HepG2 (cell line): ENCODE results near the gene GRM1. TPM values are rescaled to one million over a fixed set of nuclear protein-coding genes. Genes with fewer than 3 reads are reported as not detected.
A peak's percentile ranks its signal among the peaks of the same experiment; 100 is the strongest.

Experiments used
- ATAC-seq: fragments of 200-7000 bp; cut with Tn5 transposase; 3 replicates; pipeline ENCODE4 v1.9.1; 2020; ENCODE audit warnings: mild to moderate bottlenecking, moderate library complexity
- BruUV-seq: library from RNA; stranded (reverse); fragments of 400-500 nt; replicated peaks from 2 replicates; lab custom pipeline; 2021; lab: Mats Ljungman, UMichigan
- CTCF ChIA-PET: fragments of 300-600 bp; formaldehyde crosslinking; extraction: SDS; loops from one replicate; lab custom pipeline; 2021; ENCODE audit warnings: low total read pairs, inconsistent platforms, low intra/inter-chr PET ratio; lab: Yijun Ruan, JAX
- POLR2A ChIA-PET: fragments of 350-600 bp; sonication (Branson Sonifier 250); formaldehyde crosslinking; loops from one replicate; lab custom pipeline; 2020; ENCODE audit warnings: antibody characterized with exemption, inconsistent platforms; lab: Yijun Ruan, JAX
- DNase-seq: peaks from one replicate; pipeline ENCODE4 v3.0.0-alpha.2; 2015; ENCODE audit warnings: low spot score
- FAIRE-seq: peaks from 3 replicates; lab custom pipeline; 2011; peaks lifted over from hg19 to GRCh38; lab: Jason Lieb, UNC
- H2AFZ ChIP-seq: one replicate; pipeline ENCODE4 v1.6.1; 2011; ENCODE audit warnings: low read length, inconsistent platforms
- H3K27ac ChIP-seq: fragments of 300-600 bp; 3 replicates; pipeline ENCODE4 v1.8.0; 2011; ENCODE audit warnings: mixed run types, mild to moderate bottlenecking, mixed read lengths, low read length, inconsistent platforms; ENCODE audit not compliant: insufficient read depth; ENCODE audit errors: extremely low read length
- H3K27me3 ChIP-seq, 2 experiments: fragments of 200-600 bp in 1 of 2; 2 replicates in 1 of 2; 3 replicates in 1 of 2; pipeline versions ENCODE4 v1.6.0 to v1.8.0; 2011; ENCODE audit warnings: low read length in 2 of 2, mild to moderate bottlenecking in 2 of 2, moderate library complexity in 2 of 2, inconsistent platforms in 1 of 2; ENCODE audit not compliant: insufficient read depth in 2 of 2, control insufficient read depth in 1 of 2
- H3K36me3 ChIP-seq, 2 experiments: fragments of 200-600 bp in 1 of 2; replicated peaks in 1 of 2; 2 replicates in 1 of 2; 3 replicates in 1 of 2; pipeline versions ENCODE4 v1.5.1 to v1.8.0; 2011; ENCODE audit warnings: low read length in 2 of 2, inconsistent platforms in 1 of 2; ENCODE audit not compliant: insufficient read depth in 2 of 2, control insufficient read depth in 1 of 2
- H3K4me1 ChIP-seq: 2 replicates; pipeline ENCODE4 v1.5.1; 2012; ENCODE audit warnings: low read length, inconsistent platforms; ENCODE audit not compliant: insufficient read depth
- H3K4me2 ChIP-seq: 2 replicates; pipeline ENCODE4 v1.6.0; 2011; ENCODE audit warnings: low read depth, low read length, inconsistent platforms
- H3K4me3 ChIP-seq, 3 experiments: fragments of 200-600 bp in 1 of 3; sonication (generic), shearing (Covaris generic) in 1 of 3; replicated peaks in 1 of 3; 2 replicates each; pipeline ENCODE4 v1.5.1; 2011 to 2016; ENCODE audit warnings: low read length in 3 of 3, inconsistent platforms in 2 of 3, low read depth in 2 of 3, mild to moderate bottlenecking in 2 of 3, control low read depth in 1 of 3, mixed read lengths in 1 of 3; ENCODE audit not compliant: insufficient read depth in 1 of 3
- H3K79me2 ChIP-seq: one replicate; pipeline ENCODE4 v1.6.1; 2011; ENCODE audit warnings: low read length, inconsistent platforms; ENCODE audit not compliant: insufficient read depth
- H3K9ac ChIP-seq: 2 replicates; pipeline ENCODE4 v1.6.0; 2011; ENCODE audit warnings: mild to moderate bottlenecking, low read depth, low read length, inconsistent platforms; ENCODE audit not compliant: insufficient read depth
- H3K9me3 ChIP-seq: 2 replicates; pipeline ENCODE4 v1.5.1; 2012; ENCODE audit warnings: mild to moderate bottlenecking, low read length
- H4K20me1 ChIP-seq: 2 replicates; pipeline ENCODE4 v1.6.0; 2011; ENCODE audit warnings: inconsistent platforms, mild to moderate bottlenecking, low read length, moderate library complexity; ENCODE audit not compliant: insufficient read depth
- ATRX ChIP-seq: sonication (generic); formaldehyde crosslinking; IDR thresholded peaks from 2 replicates; pipeline ENCODE4 v1.4.0; 2020; ENCODE audit warnings: missing genetic modification reagents, borderline replicate concordance
- CBX5 ChIP-seq: sonication (generic); formaldehyde crosslinking; IDR thresholded peaks from 2 replicates; pipeline ENCODE4 v1.4.0; 2020; ENCODE audit warnings: missing genetic modification reagents, borderline replicate concordance
- NCOA5 ChIP-seq: sonication (generic); formaldehyde crosslinking; IDR thresholded peaks from 2 replicates; pipeline ENCODE4 v1.4.0; 2020; ENCODE audit warnings: missing genetic modification reagents
- NFE2L2 ChIP-seq: fragments of 150-350 bp; IDR thresholded peaks from 2 replicates; pipeline ENCODE4 v1.6.1; 2014; ENCODE audit warnings: low read length
- PBX3 ChIP-seq: sonication (generic); formaldehyde crosslinking; IDR thresholded peaks from 2 replicates; pipeline ENCODE4 v1.8.1; 2023; ENCODE audit warnings: missing genetic modification reagents, inconsistent platforms, borderline replicate concordance
- TARDBP ChIP-seq: sonication (generic); formaldehyde crosslinking; IDR thresholded peaks from 2 replicates; pipeline ENCODE4 v1.8.0; 2022; ENCODE audit warnings: mild to moderate bottlenecking, missing genetic modification reagents
- ZBTB1 ChIP-seq: sonication (generic); formaldehyde crosslinking; IDR thresholded peaks from 2 replicates; pipeline ENCODE4 v1.4.0; 2020; ENCODE audit warnings: missing genetic modification reagents, borderline replicate concordance
- ZBTB33 ChIP-seq: sonication (generic); formaldehyde crosslinking; IDR thresholded peaks from 2 replicates; pipeline ENCODE4 v1.4.0; 2020; ENCODE audit warnings: missing genetic modification reagents
- ZBTB44 ChIP-seq: sonication (generic); formaldehyde crosslinking; IDR thresholded peaks from 2 replicates; pipeline ENCODE4 v1.4.0; 2020; ENCODE audit warnings: missing genetic modification reagents
- ZBTB46 ChIP-seq: sonication (generic); formaldehyde crosslinking; IDR thresholded peaks from 2 replicates; pipeline ENCODE4 v1.4.0; 2020; ENCODE audit warnings: mild to moderate bottlenecking, missing genetic modification reagents, borderline replicate concordance
- ZHX1 ChIP-seq: sonication (generic); formaldehyde crosslinking; IDR thresholded peaks from 2 replicates; pipeline ENCODE4 v1.8.1; 2022; ENCODE audit warnings: low read depth, mild to moderate bottlenecking, missing genetic modification reagents
- ZNF451 ChIP-seq: sonication (generic); formaldehyde crosslinking; IDR thresholded peaks from 2 replicates; pipeline ENCODE4 v1.5.0; 2020; ENCODE audit warnings: mild to moderate bottlenecking, missing genetic modification reagents
- ZNF530 ChIP-seq: sonication (generic); formaldehyde crosslinking; IDR thresholded peaks from 2 replicates; pipeline ENCODE4 v1.5.0; 2020; ENCODE audit warnings: low read depth, mild to moderate bottlenecking, missing genetic modification reagents
- WGBS: methylation state at CpG from one replicate; pipeline ENCODE4 v1.1.6; 2017; ENCODE audit warnings: low lambda C conversion rate; 5-methylcytosine and 5-hydroxymethylcytosine counted together
- in situ Hi-C: cut with HindIII; loops from 2 replicates; pipeline ENCODE4 v1.10.0; 2017; ENCODE audit warnings: low pct_unique_long_range_greater_than_20kb; ENCODE audit not compliant: extremely low pct_ligation_motif_present
- intact Hi-C: fragments of 100-400 bp; cut with micrococcal nuclease; formaldehyde crosslinking; loops from one replicate; pipeline ENCODE4 v1.10.0; 2022; ENCODE audit not compliant: unreplicated experiment
- polyA plus RNA-seq, 8 experiments: library from polyadenylated mRNA; depleted of rRNA in 3 of 8; stranded (reverse) in 7 of 8; unstranded in 1 of 8; fragments of >200 nt; fragmentation: Illumina TruSeq in 4 of 8; extraction: Trizol in 4 of 8; gene quantifications; 2 replicates each; pipeline versions ENCODE4 v1.2.1 to v1.2.3, GENCODE V29; 2011 to 2016; ENCODE audit warnings: low read depth in 4 of 8, missing spikeins in 1 of 8, mixed read lengths in 1 of 8; ENCODE audit not compliant: insufficient read depth in 1 of 8
- total RNA-seq, 5 experiments: library from RNA; depleted of rRNA; stranded (reverse); fragments of >200 nt; fragmentation: Illumina TruSeq; extraction: Trizol; gene quantifications; 2 replicates each; pipeline ENCODE4 v1.2.3, GENCODE V29; 2016; ENCODE audit warnings: low read depth in 1 of 5

The GRM1 gene
- total and polyA plus RNA-seq, 2 of the 13 experiments (the other 11 are each of a cell fraction or from before 2014, with no cell fraction given) = 0.09 TPM; not detected in 1

- FAIRE-seq = no peak
- intact Hi-C loops = no loop called here
- TF ChIP-seq NFE2L2 (peak; percentile 51; the same call in 1 of the 2 replicates), ZNF451 (CRISPR knock-in tag) (no peak), ZHX1 (CRISPR knock-in tag) (no peak), ZBTB33 (CRISPR knock-in tag) (no peak), NCOA5 (CRISPR knock-in tag) (no peak), CBX5 (CRISPR knock-in tag) (no peak), ATRX (CRISPR knock-in tag) (no peak), ZBTB44 (CRISPR knock-in tag) (no peak), TARDBP (CRISPR knock-in tag) (no peak), ZBTB1 (CRISPR knock-in tag) (no peak), ZBTB46 (CRISPR knock-in tag) (no peak), PBX3 (CRISPR knock-in tag) (no peak), ZNF530 (CRISPR knock-in tag) (no peak)
Measured at GRCh38 chr6:146357578-146358430, 328.9 kb downstream of the GRM1 start.

More at GRCh38 chr6:146357578-146358430, 328.9 kb downstream of the GRM1 start:
- no peaks in the 10 kb centered on the region for H3K27me3 ChIP-seq
- no peak overlapping the region for H3K4me2 ChIP-seq
- POLR2A ChIA-PET = no interaction called here
- H3K4me3 ChIP-seq = no peak overlapping the region
- no peaks in the 10 kb centered on the region for H3K4me1 ChIP-seq
- no peak overlapping the region for H3K27ac ChIP-seq
- CTCF ChIA-PET = no interaction called here
- no peak overlapping the region for H2AFZ ChIP-seq
- WGBS = 7% methylated on average over 8 of the region's 8 CpGs
- H3K79me2 ChIP-seq = no peaks in the 10 kb centered on the region
- no peak for ATAC-seq
- no peaks in the 10 kb centered on the region for H3K9me3 ChIP-seq
- in situ Hi-C loops = no loop called here
- no peaks in the 10 kb centered on the region for H4K20me1 ChIP-seq
- DNase-seq = no peak
- no peaks in the 10 kb centered on the region for H3K36me3 ChIP-seq
- BruUV-seq = no TSS peak
- H3K9ac ChIP-seq = no peak overlapping the region
